22Rv1 (cell line): Measurements from ENCODE around the gene UNC13D.

ENCODE experiments used
- H3K27ac ChIP-seq: fragments of 450-650 bp; 2 replicates; pipeline ENCODE4 v1.5.1; 2017
- CTCF ChIP-seq: fragments of 450-650 bp; IDR thresholded peaks from 2 replicates; pipeline ENCODE4 v1.5.1; 2017; ENCODE audit warnings: mild to moderate bottlenecking
- ZFX ChIP-seq: fragments of 450-650 bp; IDR thresholded peaks from 2 replicates; pipeline ENCODE4 v1.6.1; 2017; ENCODE audit warnings: antibody characterized with exemption, borderline replicate concordance

Gene UNC13D

GRCh38 chr17:75845058-75845711 is 981 bp upstream of the UNC13D start:
- TF ChIP-seq CTCF (peak; percentile 80), ZFX (no peak)
- peak overlapping the region; percentile 40 for H3K27ac ChIP-seq

GRCh38 chr17:75844530-75845057 is 390 bp upstream of the UNC13D start:
- H3K27ac ChIP-seq, result peak overlapping the region; percentile 40; the same call in 1 of the 2 replicates
- TF ChIP-seq CTCF, result no peak
- TF ChIP-seq ZFX, result no peak

- TF ChIP-seq CTCF (no peak), ZFX (no peak)
- no peak overlapping the region for H3K27ac ChIP-seq
Measured at GRCh38 chr17:75842963-75843576, 1.1 kb downstream of the UNC13D start.

- TF ChIP-seq CTCF (no peak), ZFX (no peak)
- H3K27ac ChIP-seq, result no peak overlapping the region
Measured at GRCh38 chr17:75842411-75842810, 1.8 kb downstream of the UNC13D start.

GRCh38 chr17:75840799-75841164 is 3.4 kb downstream of the UNC13D start:
- no peak overlapping the region for H3K27ac ChIP-seq
- no peak for TF ChIP-seq CTCF
- no peak for TF ChIP-seq ZFX

GRCh38 chr17:75839942-75840798 is 4.0 kb downstream of the UNC13D start:
- H3K27ac ChIP-seq, result no peak overlapping the region
- TF ChIP-seq ZFX, result no peak
- no peak for TF ChIP-seq CTCF
